Endometrium (tissue), 2 donors: Measurements from ENCODE around the gene FBXL17.
A peak's percentile ranks its signal among the peaks of the same experiment; 100 is the strongest.
"Not testable (repeated sequence)": the region's sequence is repeated elsewhere in the genome, so short reads cannot be mapped to it uniquely, and the experiment has no call there.

ENCODE experiments used
- FAIRE-seq: peaks from 2 replicates; lab custom pipeline; 2012; peaks lifted over from hg19 to GRCh38; lab: Jason Lieb, UNC
- donor health status: control.
- donor health status: control.

FBXL17 gene

DNA sequence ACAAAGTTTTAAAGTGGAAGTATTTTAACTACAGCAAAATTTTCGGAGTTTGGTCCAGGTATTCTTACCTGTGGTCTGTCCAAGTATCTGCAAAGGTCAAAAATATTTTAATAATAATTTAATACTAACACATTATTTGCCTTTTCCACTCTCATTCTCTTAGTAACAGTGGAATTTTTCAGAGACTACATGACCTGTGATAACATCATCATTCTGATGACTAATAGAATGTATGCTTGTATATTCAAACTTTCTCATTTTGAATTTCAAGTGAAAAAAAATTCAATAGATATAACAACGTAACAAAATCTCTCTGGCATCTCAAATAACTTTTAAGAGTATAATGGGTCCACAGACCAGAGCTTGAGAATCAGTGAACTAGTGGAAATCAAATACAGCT lies 78.3 kb downstream of the FBXL17 start:
- FAIRE-seq: no peak

DNA sequence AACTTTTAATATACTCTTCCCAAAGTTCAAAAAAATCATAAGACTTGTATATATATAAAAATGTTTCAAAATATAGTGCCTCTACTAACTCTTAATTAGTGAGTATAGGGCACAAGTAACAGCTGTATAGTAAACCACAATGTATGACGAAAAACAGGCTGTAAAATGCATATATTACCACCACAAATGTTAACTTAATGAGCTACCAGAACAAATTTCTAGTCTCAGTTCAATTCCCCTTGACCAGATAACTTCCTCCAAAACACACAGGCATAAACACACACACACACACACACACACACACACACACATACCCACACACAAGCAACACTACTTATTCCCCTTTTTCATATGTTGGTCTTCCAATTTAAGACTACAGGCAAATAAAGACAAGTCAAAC lies 78.8 kb downstream of the FBXL17 start:
- no peak for FAIRE-seq

DNA sequence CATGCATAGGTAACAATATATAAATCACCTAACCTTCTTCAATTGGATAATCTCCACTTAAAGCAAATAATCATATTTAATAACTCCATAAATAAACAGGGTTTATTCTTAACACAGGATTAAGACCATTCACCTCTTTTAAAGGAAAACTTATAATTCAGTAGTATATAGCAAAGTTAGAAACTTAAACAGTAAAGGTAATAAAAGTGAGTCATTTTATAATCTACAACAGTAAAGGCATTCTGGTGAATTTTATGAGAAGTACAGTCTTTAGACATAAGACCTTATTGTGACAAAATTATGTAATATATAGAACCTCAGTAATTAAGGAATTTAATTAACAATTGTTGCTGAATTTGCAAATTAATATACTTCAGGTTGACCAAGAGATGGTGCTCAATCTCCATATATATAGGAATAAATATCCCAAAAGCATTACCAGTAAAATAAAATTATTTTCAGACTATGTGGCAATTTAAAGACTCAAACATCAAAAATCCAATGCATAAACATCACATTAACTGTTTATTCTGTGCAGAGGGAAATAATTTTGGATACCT lies 84.8 kb downstream of the FBXL17 start:
- FAIRE-seq: no peak

DNA sequence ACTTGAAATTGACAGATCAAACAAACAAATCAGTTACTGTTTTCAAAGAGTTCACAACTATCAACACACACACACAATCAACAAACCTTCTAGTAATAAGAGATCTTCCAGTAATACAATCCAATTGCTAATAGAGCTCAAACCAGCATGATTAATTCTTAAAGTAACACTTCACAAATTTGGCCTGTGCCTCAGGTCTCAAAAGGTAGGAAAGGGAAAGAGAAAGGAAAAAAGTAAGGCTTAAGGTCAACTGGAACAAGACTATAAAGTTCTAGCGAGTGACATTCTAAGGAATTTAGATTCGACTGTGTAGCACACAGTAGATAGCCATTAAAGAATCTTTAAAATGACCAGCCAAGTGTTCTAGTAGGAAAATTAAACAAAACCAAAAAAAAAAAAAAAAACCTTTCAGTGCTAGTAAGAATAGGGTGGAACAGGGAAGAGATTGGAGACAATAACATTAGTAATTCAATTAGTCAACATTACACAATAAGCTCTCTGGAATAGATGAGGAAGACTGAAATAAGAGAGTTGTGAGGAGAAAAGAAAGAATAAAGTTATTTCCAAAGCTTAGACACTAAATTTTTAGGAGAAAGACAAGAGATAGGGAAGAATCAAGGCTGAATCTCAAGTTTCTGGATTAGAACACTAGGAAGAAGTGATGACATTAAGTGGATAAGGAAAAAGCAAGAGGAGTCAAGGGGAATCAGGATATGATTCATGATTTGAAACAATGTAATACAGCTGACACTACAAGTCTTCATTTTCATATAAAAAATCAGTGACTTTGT lies 86.1 kb downstream of the FBXL17 start:
- FAIRE-seq: no peak

DNA sequence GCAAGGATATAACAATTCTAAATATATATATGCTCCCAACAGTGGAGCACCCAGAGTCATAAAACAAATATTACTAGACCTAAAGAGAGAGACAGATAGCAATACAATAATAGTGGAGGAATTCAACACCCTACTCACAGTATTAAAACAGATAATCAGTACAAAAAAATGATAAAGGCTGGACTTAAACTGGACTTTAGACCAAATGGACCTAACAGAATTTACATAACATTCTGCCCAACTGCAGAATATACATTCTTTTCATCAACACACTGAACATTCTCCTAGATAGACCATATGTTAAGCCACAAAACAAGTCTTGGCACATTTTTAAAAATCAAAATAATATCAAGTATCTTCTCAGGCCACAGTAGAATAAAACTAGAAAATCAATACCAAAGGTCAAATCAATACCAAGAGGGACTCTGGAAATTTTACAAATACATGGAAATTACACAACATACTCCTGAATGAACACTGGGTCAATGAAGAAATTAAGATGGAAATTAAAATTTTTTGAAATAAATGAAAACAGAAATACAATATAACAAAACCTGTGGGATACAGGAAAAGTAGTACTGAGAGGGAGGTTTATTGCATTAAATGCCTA lies 100.8 kb downstream of the FBXL17 start:
- no peak for FAIRE-seq

DNA sequence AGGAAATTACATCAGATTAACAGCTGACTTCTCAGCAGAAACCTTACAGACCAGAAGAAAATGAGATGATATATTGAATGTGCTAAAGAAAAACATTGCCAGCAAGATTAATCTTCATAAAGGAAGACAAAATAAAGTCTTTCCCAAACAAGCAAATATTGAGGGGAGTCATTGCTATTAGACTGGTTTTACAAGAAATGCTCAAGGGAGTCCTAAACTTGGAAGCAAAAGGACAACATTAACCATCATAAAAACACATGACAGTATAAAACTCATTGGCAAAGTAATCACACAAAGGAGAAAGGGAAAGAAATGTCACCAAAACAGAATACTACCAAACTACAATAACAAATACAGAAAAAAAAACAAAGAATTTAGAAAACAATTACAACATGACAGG lies 101.7 kb downstream of the FBXL17 start:
- peak; percentile 99 for FAIRE-seq

DNA sequence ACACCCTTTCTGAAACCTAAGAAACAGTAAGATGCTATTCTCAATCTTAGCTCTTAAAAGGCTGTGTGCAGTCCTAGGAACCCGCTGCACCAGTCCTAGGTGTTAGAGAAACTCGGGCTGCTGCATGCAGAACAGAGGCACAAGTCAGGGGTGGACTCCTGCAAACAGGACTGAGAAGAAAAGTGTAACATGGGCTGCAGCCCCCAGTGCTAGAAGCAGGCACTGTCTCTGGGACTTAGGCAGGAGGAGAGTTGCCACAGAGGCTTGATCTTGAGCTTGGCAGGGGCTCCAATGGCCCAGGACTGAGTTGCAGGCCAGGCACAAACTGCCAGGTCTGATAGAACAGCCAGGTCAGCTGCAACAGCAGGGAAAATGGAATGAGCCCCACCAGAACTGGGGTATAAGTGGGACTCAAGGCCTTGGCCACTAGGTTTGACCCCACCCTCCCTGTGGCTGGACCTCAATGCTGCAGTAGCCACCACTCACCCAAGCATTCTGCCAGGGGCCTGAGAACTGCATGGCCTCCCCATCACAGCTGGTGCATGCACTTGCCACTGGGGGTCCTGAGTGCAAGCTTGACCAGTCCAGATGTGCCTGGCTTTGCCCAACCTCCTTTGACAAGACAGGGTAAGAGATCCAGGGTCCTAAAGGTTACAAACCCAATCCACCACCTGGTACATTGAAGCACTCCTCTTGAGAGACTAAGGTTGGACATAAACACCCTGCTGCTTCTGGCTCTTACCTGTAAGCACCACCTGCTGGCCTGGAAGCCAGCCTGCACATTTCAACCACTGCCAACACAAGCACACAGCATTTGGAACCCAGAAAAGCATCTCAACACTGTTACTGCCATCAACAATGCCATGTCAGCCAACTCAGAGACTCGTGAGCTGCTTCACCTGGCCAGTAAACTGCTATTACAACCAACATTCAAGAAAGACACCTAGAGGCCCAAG lies 103.3 kb downstream of the FBXL17 start:
- no peak for FAIRE-seq

DNA sequence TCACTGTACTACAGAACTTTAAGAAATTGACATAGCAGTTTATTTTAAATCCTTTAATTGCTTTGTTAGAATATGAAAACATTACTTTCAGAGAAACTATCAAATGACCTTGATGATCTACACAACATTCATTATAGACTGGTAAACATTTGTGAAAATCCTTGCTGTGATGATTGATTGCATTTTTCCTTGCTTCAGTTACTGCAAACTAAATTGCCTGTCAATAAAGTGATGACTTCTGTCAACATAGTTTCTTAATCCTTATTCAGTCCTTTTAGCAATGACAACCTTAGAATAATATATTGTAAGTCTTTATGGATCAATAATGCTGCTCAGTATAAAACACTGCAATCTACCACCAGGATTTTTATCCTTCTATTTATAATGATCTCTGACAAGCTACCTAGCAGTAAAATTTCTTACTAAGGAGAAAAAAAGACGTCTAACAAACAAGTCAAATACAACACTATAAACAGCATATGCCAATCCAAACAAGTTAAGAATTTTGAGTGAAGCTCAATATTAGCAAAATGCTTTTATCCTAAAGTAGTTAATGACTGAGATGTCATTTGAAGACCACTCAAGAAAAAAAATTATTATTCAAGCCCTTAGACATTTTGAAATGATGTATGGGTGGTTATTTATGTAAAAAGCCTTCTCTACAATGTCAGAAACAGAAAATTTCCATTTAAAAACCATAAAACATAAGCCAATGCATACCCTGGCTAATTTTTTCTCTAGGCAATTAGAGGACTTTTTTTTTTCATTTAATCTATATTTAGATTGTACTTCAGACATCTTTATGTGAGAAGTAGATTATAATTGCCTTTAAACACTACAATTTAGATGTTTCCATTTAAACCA lies 105.5 kb downstream of the FBXL17 start:
- no peak for FAIRE-seq

DNA sequence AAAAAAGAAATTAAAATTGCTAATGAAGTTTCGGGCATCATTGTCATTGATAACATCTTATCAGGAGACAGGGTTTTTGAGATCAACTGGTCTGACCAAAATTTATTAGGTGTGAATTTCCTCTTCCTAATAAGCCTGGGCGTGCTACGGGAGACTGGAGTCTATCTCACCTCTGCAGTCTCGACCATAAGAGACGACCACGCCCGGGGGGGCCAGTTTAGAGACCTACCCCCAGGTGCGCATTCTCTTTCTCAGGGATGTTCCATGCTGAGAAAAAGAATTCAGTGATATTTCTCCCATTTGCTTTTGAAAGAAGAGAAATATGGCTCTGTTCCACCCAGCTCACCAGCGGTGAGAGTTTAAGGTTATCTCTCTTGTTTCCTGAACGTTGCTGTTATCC lies 107.8 kb downstream of the FBXL17 start:
- FAIRE-seq: not testable (repeated sequence)

DNA sequence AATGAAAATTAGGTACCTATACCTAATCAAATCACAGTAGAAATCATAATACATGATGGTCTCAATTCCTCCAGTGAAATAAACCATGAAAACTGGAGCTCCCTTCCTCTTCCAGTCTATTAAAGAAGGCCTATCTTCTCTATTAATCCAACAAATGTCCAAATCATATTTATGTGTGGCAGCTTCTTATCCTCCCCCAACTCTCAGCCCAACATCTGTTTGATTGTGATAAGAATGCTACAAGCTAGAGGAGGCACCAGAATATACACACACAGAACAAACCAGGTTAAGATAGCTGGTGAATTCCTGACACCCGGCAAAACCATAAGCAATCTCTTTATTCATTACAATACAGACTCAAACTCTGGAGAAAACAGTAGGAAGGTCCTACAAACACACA lies 110.8 kb downstream of the FBXL17 start:
- FAIRE-seq: no peak

DNA sequence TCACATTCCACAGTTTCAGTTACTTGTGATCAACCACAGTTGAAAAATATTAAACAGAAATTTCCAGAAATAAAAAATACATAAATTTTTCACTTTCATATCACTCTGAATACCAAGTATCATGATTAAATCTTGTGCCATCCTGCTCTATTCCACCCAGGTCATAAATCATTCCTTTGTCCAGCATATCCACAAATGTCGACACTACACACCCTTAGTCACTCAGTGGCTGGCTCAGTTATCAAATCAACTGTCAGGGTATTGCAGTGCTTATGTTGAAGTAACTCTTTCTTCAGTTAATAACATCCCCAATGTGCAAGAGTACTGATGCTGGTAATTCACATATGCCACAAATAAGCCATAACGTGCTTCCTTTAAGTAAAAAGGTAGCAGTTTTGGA lies 115.7 kb downstream of the FBXL17 start:
- no peak for FAIRE-seq

DNA sequence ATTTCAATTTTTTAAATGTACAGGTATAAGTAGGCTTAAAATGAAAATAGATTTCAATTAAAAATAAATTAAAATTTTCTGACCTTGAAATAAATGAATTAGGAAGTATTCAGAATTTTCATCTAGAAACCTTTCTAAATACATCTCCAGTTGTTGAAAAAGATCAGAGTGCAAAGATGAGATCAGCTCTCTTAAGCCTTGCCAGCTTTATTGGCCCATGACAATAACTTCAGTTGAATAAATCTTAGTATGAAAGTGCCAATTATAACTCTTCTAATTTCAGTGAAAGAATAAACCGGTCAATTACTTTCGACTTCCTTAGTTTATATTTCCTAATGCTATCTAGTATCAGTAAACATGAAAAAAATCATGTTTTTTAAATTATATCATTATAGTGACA lies 117.4 kb downstream of the FBXL17 start:
- FAIRE-seq: no peak

DNA sequence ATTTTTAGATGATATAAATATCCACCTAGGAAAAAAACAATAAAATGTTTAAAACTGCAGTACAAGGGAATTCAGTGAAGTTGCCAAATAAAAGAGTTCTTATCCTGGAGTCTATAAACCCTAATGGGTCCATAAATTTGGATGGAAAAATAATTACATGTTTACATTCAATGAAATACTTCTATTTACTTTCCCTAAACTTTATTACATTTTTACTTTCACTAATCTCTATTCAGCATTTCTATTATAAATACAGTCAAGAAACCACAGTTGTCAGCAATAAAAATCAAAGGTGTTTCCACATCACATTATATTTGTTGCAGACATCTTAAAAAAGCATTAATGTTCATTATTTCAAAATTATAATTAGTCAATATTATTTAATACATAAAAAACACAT lies 118.6 kb downstream of the FBXL17 start:
- FAIRE-seq: peak; percentile 95

DNA sequence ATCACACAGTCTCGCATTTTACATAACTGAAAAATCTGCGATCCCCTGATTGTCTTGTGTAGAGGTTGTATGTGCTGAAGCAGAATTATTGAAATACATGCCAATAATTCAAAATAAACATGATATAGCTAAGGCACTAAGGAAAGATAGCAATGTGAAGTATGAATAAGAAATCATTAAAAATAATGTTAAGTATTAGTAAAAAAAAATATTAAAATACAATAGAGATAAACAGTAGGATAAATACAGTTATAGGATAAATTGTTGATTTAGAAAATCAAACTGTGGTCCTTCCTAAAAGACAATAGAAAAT lies 121.1 kb downstream of the FBXL17 start:
- FAIRE-seq: peak; percentile 31

DNA sequence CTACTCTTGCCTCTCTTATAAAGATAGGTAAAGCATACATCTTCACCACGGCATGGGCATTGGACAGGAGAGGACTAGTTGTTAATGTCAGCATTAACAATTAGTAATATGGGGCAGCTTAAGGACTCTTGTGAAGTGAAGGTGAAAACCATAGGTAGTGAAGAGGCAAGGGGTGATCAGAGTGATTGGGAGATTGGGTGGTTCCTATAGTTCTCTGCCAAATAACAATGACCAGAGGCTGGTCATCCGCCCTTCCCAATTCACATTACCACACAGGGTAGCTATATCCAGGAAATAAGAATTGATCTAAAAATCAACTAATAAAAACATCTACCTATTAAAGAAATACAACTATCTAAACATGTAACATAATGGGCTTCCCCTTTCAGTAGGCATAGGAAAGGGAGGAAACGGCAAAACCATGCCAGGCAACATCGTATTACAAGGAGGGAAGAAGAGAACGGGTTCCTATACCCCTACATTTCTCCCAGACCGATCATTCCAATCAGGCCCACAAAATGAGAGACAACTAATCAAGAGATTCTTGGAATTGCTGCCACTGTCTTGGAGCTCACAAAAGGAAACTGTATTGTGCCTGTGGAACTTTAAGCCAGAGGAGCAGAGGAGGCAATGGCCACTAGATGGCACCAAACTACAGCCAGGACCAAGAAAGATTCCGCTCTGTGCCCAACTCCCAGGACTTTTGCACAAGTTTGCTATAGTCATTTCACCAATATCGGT lies 121.6 kb downstream of the FBXL17 start:
- peak; percentile 18 for FAIRE-seq

DNA sequence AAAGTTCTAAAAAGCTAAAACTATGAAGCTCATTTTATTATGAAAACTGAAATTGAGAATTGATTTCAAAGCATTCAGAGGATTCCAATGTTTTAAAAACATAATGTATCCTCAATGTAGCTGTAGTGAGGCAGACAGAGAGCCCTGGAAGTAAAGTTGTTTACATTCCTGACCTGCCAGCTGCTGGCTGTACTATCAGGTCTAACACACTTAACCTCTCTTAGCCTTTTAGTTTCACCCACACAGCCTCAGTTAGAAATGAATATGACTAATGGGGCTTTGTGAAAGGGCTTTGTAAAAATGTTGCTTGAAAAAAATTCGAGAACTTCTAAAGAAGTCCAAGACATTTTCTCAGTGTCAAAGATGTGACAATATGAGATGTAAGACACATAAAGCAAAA lies 122.6 kb downstream of the FBXL17 start:
- no peak for FAIRE-seq

DNA sequence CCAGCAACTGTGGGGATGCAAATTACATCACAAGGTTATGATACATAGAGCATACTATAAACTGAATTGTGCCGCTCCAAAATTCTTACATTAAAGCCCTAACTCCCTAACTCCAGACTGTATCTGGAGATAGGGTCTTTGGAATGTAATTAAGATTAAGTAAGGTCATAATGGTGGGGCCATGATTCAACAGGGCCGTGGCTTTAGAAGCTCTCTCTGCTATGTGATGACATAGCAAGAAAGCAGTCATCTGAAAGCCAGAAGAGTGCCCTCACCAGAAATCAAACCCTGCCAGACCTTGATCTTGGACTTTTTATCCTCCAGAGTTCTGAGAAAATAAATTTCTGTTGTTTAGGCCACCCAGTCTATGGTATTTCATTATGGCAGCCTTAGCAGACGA lies 123.9 kb downstream of the FBXL17 start:
- no peak for FAIRE-seq

DNA sequence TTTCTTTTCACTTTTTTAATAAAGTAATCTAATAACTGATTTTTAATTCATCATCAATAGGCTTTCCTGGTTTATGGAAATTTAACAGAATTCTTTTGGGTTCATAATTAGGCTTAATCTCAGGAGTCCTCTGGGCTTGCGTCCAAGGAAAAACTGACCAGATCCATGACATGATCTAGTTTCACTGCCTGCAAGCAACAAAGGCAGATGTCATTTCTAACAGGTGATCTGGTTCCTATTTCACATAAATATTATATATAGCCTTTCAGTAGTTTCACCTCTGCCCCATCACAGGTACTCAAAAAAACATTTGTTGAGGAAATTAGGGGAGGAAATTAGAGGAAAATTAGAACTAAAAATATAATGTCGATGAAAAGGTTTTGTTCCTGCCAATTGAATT lies 126.4 kb downstream of the FBXL17 start:
- no peak for FAIRE-seq

DNA sequence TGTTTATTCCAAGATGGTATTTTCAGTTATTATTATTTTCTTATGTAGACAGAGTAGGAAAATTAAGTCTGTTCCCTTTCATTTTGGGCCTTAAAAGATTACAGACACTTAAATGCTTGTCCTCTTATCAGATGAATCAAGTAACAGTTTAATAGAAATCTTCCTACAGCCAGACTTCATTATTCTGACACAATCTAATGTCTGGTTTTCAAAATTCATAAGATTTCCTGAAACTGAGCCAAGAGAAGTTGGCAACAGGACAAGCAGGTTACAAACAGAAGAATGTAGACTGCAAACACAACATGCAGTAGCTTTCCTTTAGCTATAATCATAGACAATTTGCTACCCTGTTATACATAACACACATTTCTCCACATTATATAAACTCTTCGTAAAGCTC lies 130.5 kb downstream of the FBXL17 start:
- FAIRE-seq: no peak

DNA sequence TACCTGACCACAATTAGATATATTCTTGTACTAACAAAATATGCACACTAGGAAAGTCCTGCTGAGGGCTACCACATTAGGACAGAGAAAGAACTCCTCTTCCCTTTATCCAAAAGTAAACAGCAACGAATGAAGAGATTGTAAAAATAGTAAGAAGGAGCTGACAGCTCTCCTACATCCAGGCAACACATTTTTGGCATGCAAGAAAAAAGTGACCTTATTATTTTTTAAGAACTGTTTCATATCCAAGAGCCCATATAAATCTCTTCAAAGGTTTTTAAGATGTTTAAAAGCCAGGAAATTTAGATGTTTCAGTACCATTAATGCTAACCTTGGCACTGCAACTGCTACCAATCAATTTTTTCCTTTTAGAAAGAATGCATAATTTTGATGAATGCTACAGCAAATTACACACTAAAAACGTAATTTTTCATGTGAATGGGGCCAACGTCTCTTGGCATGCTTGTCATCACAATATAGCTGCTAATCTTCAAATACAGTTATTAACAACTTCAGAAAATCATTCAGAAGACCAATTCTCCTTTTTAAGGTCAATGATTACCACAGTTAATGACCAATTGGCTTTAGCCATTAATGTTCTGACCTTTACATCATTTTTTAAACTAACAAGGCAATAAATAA lies 132.0 kb downstream of the FBXL17 start:
- no peak for FAIRE-seq
